Transverse colon (tissue), 4 donors: Measurements from ENCODE around the gene LATS2.

Experiments used
- CTCF ChIP-seq, 5 experiments: fragments of 200-600 bp in 3 of 5; fragments of 450-650 bp in 2 of 5; sonication (generic) in 3 of 5; IDR thresholded peaks; 1 replicate in 2 of 5; 2 replicates in 3 of 5; pipeline ENCODE4 v1.5.1; 2016 to 2017; ENCODE audit warnings: antibody characterized with exemption in 5 of 5, inconsistent platforms in 3 of 5, mild to moderate bottlenecking in 2 of 5, moderate library complexity in 1 of 5
- POLR2A ChIP-seq: fragments of 450-650 bp; IDR thresholded peaks from one replicate; pipeline ENCODE4 v1.6.1; 2016; ENCODE audit warnings: antibody characterized with exemption, mild to moderate bottlenecking, moderate library complexity
- POLR2AphosphoS5 ChIP-seq, 3 donors: sonication (generic); formaldehyde crosslinking; IDR thresholded peaks; one replicate each; pipeline ENCODE4 v1.6.1; 2016; ENCODE audit warnings: antibody characterized with exemption in 3 of 3

- no peak for TF ChIP-seq CTCF (IDR thresholded peaks at IDR 0.05)
- no peak for TF ChIP-seq POLR2AphosphoS5 (IDR thresholded peaks at IDR 0.05)
- TF ChIP-seq POLR2A: no peak
Observed at GRCh38 chr13:21077076-21077787, 15.8 kb upstream of the LATS2 start.
